HG02943 (cell line): ENCODE results near the gene BCL2L1.
A peak's percentile ranks its signal among the peaks of the same experiment; 100 is the strongest.

Experiments used
- ATAC-seq: cut with Tn5 transposase; IDR thresholded peaks from one replicate; pipeline ENCODE4 v1.9.1; 2021; ENCODE audit warnings: mild to moderate bottlenecking, low read depth, moderate library complexity; ENCODE audit not compliant: unreplicated experiment

Gene BCL2L1

GRCh38 chr20:31694842-31695593 is 27.6 kb downstream of the BCL2L1 start:
- ATAC-seq, result no peak

GRCh38 chr20:31693987-31694661 is 28.5 kb downstream of the BCL2L1 start:
- ATAC-seq, result no peak

GRCh38 chr20:31693402-31693801 is 29.3 kb downstream of the BCL2L1 start:
- ATAC-seq, result no peak

GRCh38 chr20:31691646-31692275 is 30.9 kb downstream of the BCL2L1 start:
- ATAC-seq, result peak; percentile 67

- ATAC-seq, result no peak
These were observed 32.5 kb downstream of the BCL2L1 start for GRCh38 chr20:31690124-31690666.

GRCh38 chr20:31689141-31689540 is 33.5 kb downstream of the BCL2L1 start:
- ATAC-seq, result no peak

GRCh38 chr20:31687777-31688176 is 34.9 kb downstream of the BCL2L1 start:
- no peak for ATAC-seq

- no peak for ATAC-seq
These were observed 36.6 kb downstream of the BCL2L1 start for GRCh38 chr20:31685853-31686643.

GRCh38 chr20:31684153-31685015 is 38.3 kb downstream of the BCL2L1 start:
- no peak for ATAC-seq

- no peak for ATAC-seq
These were observed 39.7 kb downstream of the BCL2L1 start for GRCh38 chr20:31682927-31683326.

- no peak for ATAC-seq
These were observed 40.3 kb downstream of the BCL2L1 start for GRCh38 chr20:31682352-31682751.

GRCh38 chr20:31681769-31682168 is 40.9 kb downstream of the BCL2L1 start:
- ATAC-seq, result no peak

- no peak for ATAC-seq
These were observed 41.4 kb downstream of the BCL2L1 start for GRCh38 chr20:31681128-31681727.

GRCh38 chr20:31680286-31681127 is 42.2 kb downstream of the BCL2L1 start:
- ATAC-seq, result no peak

GRCh38 chr20:31679357-31680285 is 43.0 kb downstream of the BCL2L1 start:
- ATAC-seq, result no peak

- ATAC-seq, result no peak
These were observed 44.0 kb downstream of the BCL2L1 start for GRCh38 chr20:31678389-31679356.
